Activated naive CD4-positive, alpha-beta T cell treated with anti-CD3 and anti-CD28 coated beads for 36 hours (primary cell): ENCODE results near the gene TMEM167B. TPM values are rescaled to one million over a fixed set of nuclear protein-coding genes. Genes with fewer than 3 reads are reported as not detected.
"Not testable (repeated sequence)": the region's sequence is repeated elsewhere in the genome, so short reads cannot be mapped to it uniquely, and the experiment has no call there.

Source experiments
- CTCF ChIA-PET: fragments of 350-600 bp; sonication (Branson Sonifier 250); formaldehyde crosslinking; loops from one replicate; lab custom pipeline; 2021; ENCODE audit warnings: antibody characterized with exemption; lab: Charles Lee
- DNase-seq: peaks from one replicate; pipeline ENCODE4 v3.0.0-alpha.2; 2020
- H3K27ac Mint-ChIP-seq: one replicate; pipeline ENCODE4 v1.8.0; 2021; ENCODE audit warnings: mild to moderate bottlenecking, mixed read lengths
- H3K27me3 Mint-ChIP-seq: one replicate; pipeline ENCODE4 v1.8.0; 2021; ENCODE audit warnings: low read depth, mixed read lengths
- H3K36me3 Mint-ChIP-seq: one replicate; pipeline ENCODE4 v1.8.0; 2021; ENCODE audit warnings: low read depth, mixed read lengths
- H3K4me1 Mint-ChIP-seq: one replicate; pipeline ENCODE4 v1.8.0; 2021; ENCODE audit warnings: low read depth, mixed read lengths
- H3K4me3 Mint-ChIP-seq: one replicate; pipeline ENCODE4 v1.8.0; 2021; ENCODE audit warnings: mild to moderate bottlenecking, moderate library complexity, mixed read lengths
- H3K9me3 Mint-ChIP-seq: one replicate; pipeline ENCODE4 v1.8.0; 2021; ENCODE audit warnings: mixed read lengths
- intact Hi-C: fragments of 100-400 bp; cut with micrococcal nuclease; formaldehyde crosslinking; loops from one replicate; pipeline ENCODE4 v1.15.1; 2023
- total RNA-seq, 2 experiments: library from RNA; stranded (reverse); gene quantifications; one replicate each; pipeline ENCODE4 v1.2.3, GENCODE V29; 2021

The TMEM167B gene
- total RNA-seq, result 10 to 100 TPM; 35.0 to 37.6 TPM

GRCh38 chr1:109090196-109091077, at the start of gene TMEM167B:
Gene TMEM167B, plus strand, starts transcription at chr1:109090764. Its CDS starts 109 bp downstream, at chr1:109090873.
- peak within 1 kb of the TSS; percentile 82 for H3K4me3 Mint-ChIP-seq
- CTCF ChIA-PET, result interaction anchor here (0.5 to 2.6 kb wide), 5 partner anchors 10 to 309 kb away, joined by 3 to 22 read pairs (median 4); partner anchors contain the start of gene SARS1

DNA sequence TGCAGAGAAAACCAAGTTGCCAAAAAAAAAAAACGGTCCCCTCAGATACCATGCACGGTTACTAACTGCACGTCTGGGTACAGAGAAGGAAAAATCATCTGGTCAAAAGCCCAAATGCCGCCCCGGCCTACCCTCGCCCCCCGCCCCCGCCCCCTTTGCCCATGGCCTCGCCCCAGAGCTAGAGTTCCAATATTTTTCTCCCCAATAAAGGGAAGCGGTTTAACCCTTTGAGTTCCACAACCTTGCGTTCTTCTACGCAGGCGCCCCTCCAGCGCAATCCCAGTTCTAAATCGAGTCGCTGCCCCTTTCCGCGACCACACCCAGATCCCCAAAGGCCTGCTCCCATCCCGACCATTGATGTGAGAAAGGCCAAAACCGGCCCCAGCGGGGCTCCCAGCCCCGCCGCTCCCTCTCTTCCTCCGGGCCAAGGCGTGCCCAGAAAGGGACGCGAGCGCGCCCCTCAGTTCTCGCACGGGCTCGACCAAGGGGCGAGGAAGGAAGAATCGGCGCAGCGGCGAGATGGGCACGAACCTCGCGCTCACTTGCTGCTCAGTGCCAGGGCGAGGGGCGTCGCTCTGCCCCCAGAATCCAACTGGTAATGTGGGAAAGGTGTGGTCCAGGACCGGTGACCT, 49.5 kb upstream of the TMEM167B start:
- Mint-ChIP-seq H3K4me3 (peak overlapping the region; percentile 73), H3K4me1 (peaks cover 12% of the 10 kb centered on the region), H3K27ac (no peak overlapping the region), H3K27me3 (no peaks in the 10 kb centered on the region), H3K36me3 (no peaks in the 10 kb centered on the region), H3K9me3 (no peaks in the 10 kb centered on the region)
- intact Hi-C loops, result loop anchor here (5.0 kb wide), 3 partner anchors 214 to 349 kb away; partner anchors contain the start of genes PRPF38B and PSRC1
- peak; percentile 34 for DNase-seq
- CTCF ChIA-PET, result no interaction called here

More at GRCh38 chr1:109090196-109091077, at the start of gene TMEM167B:
- Mint-ChIP-seq H3K9me3 (no peaks in the 10 kb centered on the region), H3K27me3 (no peaks in the 10 kb centered on the region), H3K27ac (peak within 1 kb of the TSS; percentile 87), H3K36me3 (peaks cover 13% of the 10 kb centered on the region), H3K4me1 (peaks cover 29% of the 10 kb centered on the region)
- peak; percentile 95 for DNase-seq
- intact Hi-C loops, result loop anchor here (1.0 to 5.0 kb wide), 15 partner anchors 10 to 1248 kb away; partner anchors contain the start of genes AMIGO1, CLCC1, GPSM2 and HENMT1

GRCh38 chr1:109041621-109042468, 48.7 kb upstream of the TMEM167B start, which contains the start of gene WDR47:
Gene WDR47, minus strand, starts transcription at chr1:109042102. Its CDS starts 18,590 bp downstream, at chr1:109023512.
- DNase-seq, result peak; percentile 97
- H3K9me3 Mint-ChIP-seq, result no peaks in the 10 kb centered on the region
- peak within 1 kb of the TSS; percentile 6 for H3K27ac Mint-ChIP-seq
- intact Hi-C loops, result loop anchor here (1.0 to 5.0 kb wide), 11 partner anchors 33 to 350 kb away; partner anchors contain the start of genes CLCC1, GPSM2, PRPF38B and PSRC1
- H3K4me3 Mint-ChIP-seq, result peak within 1 kb of the TSS; percentile 73
- CTCF ChIA-PET, result interaction anchor here (0.6 to 0.8 kb wide), 3 partner anchors 71 to 690 kb away, joined by 3 to 6 read pairs (median 3); no protein-coding TSS in a partner anchor
- peaks cover 12% of the 10 kb centered on the region for H3K4me1 Mint-ChIP-seq
- no peaks in the 10 kb centered on the region for H3K36me3 Mint-ChIP-seq
- H3K27me3 Mint-ChIP-seq, result no peaks in the 10 kb centered on the region

- H3K9me3 Mint-ChIP-seq, result no peaks in the 10 kb centered on the region
- H3K36me3 Mint-ChIP-seq, result no peaks in the 10 kb centered on the region
- intact Hi-C loops, result no loop called here
- H3K27me3 Mint-ChIP-seq, result peaks cover 5% of the 10 kb centered on the region
- H3K4me1 Mint-ChIP-seq, result peaks cover 5% of the 10 kb centered on the region
- no peak overlapping the region for H3K4me3 Mint-ChIP-seq
- no peak overlapping the region for H3K27ac Mint-ChIP-seq
- DNase-seq, result no peak
- CTCF ChIA-PET, result interaction anchor here (0.6 kb wide), 1 partner anchor 216 kb away, joined by 4 read pairs; no protein-coding TSS in a partner anchor
Measured at GRCh38 chr1:109045595-109045994, 45.0 kb upstream of the TMEM167B start.

- Mint-ChIP-seq H3K4me3 (no peak overlapping the region), H3K27me3 (peaks cover 5% of the 10 kb centered on the region), H3K4me1 (peaks cover 2% of the 10 kb centered on the region), H3K36me3 (no peaks in the 10 kb centered on the region), H3K9me3 (no peaks in the 10 kb centered on the region), H3K27ac (no peak overlapping the region)
- no peak for DNase-seq
- CTCF ChIA-PET, result interaction anchor here (0.9 kb wide), 1 partner anchor 213 kb away, joined by 7 read pairs; no protein-coding TSS in a partner anchor
- intact Hi-C loops, result no loop called here
Measured at GRCh38 chr1:109046671-109047070, 43.9 kb upstream of the TMEM167B start.

DNA sequence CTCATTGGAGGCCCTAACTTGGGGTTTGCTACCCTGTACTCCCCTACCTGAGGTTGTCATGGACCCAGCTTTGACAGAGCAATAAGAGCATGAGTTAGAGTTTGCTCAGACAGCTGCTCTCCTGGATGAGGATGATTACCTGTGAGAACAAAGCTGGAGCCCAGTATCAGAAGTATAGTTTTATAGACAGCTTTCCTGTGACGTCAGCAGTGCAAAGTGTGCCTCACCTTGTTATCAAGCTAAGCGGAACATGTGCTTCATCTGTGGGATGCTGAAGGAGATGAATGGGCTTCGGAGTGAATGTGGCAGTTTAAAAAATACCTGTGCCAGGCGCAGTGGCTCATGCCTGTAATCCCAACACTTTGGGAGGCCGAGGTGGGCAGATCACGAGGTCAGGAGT, 43.2 kb upstream of the TMEM167B start:
- Mint-ChIP-seq H3K27me3 (peaks cover 5% of the 10 kb centered on the region), H3K4me3 (no peak overlapping the region), H3K36me3 (no peaks in the 10 kb centered on the region), H3K27ac (no peak overlapping the region), H3K9me3 (no peaks in the 10 kb centered on the region), H3K4me1 (peaks cover 2% of the 10 kb centered on the region)
- CTCF ChIA-PET, result interaction anchor here (0.7 to 0.9 kb wide), 2 partner anchors 96 to 214 kb away, joined by 3 to 7 read pairs; no protein-coding TSS in a partner anchor
- intact Hi-C loops, result no loop called here
- DNase-seq, result no peak

- peaks cover 5% of the 10 kb centered on the region for H3K27me3 Mint-ChIP-seq
- H3K27ac Mint-ChIP-seq, result no peak overlapping the region
- H3K36me3 Mint-ChIP-seq, result no peaks in the 10 kb centered on the region
- no peak for DNase-seq
- H3K4me3 Mint-ChIP-seq, result no peak overlapping the region
- CTCF ChIA-PET, result interaction anchor here (0.7 kb wide), 1 partner anchor 97 kb away, joined by 3 read pairs; no protein-coding TSS in a partner anchor
- no peaks in the 10 kb centered on the region for H3K4me1 Mint-ChIP-seq
- H3K9me3 Mint-ChIP-seq, result no peaks in the 10 kb centered on the region
- intact Hi-C loops, result no loop called here
Measured at GRCh38 chr1:109048335-109048734, 42.2 kb upstream of the TMEM167B start.

DNA sequence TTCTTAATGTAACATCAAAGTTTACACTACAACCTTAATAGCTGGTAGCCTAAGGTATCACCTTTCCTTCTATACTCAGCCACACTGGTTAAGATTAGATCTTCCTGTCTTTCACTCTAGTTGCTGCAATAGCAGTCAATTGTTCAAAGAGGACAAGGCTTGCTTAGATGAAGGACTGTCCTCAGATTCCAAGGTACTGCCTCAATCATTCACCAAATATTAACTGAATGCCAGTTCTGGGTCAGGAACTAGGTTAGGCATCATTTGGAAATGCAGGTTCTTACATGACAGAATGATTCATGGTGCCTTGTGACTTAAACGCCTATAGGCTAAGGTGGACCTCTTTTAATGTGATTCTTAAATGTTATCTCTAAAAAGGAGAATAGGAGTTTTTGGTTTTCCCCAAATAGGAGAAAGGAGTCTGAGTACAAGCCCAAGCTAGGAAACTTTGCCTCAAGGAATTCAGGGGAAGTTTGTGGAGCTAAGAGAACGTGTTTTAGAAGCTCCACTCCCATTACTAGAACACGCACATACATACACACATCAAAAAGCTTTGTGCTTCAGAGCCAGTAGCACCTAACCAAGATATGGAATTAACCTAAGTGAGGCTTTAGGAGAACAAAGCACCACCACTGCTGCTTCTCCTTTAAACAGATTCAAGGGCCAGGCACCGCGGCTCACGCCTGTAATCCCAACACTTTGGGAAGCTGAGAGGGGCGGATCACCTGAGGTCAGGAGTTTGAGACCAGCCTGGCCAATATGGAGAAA, 40.2 kb upstream of the TMEM167B start:
- no peak for DNase-seq
- no peak overlapping the region for H3K27ac Mint-ChIP-seq
- H3K9me3 Mint-ChIP-seq, result no peaks in the 10 kb centered on the region
- no peak overlapping the region for H3K4me3 Mint-ChIP-seq
- intact Hi-C loops, result no loop called here
- no peaks in the 10 kb centered on the region for H3K36me3 Mint-ChIP-seq
- H3K27me3 Mint-ChIP-seq, result peaks cover 5% of the 10 kb centered on the region
- no peaks in the 10 kb centered on the region for H3K4me1 Mint-ChIP-seq
- CTCF ChIA-PET, result interaction anchor here (1.0 kb wide), 1 partner anchor 22 kb away, joined by 3 read pairs; no protein-coding TSS in a partner anchor

- H3K27ac Mint-ChIP-seq, H3K27me3 Mint-ChIP-seq, H3K36me3 Mint-ChIP-seq, H3K4me1 Mint-ChIP-seq, intact Hi-C loops, H3K9me3 Mint-ChIP-seq, H3K4me3 Mint-ChIP-seq, DNase-seq: not testable (repeated sequence)
- CTCF ChIA-PET, result interaction anchor here (0.6 kb wide), 1 partner anchor 10 kb away, joined by 3 read pairs; no protein-coding TSS in a partner anchor
Measured at GRCh38 chr1:109052145-109052544, 38.4 kb upstream of the TMEM167B start.

DNA sequence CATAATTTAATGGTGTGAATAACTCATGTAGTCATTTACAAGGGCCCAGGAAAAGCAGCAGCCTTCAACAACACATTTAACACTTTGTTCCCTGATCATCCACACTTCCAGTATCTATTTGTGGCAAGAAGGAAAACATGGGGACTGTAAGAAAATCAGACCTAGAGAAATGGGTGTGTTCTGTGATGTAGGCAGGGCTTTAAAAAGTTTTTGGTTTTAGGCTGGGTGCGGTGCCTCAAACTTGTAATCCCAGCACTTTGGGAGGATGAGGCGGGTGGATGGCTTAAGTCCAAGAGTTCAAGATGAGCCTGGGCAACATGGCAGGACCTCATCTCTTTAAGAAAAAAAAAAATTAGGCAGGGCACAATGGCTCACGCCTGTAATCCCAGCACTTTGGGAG, 34.5 kb upstream of the TMEM167B start:
- intact Hi-C loops, result no loop called here
- no peak for DNase-seq
- Mint-ChIP-seq H3K4me1 (no peaks in the 10 kb centered on the region), H3K36me3 (no peaks in the 10 kb centered on the region), H3K9me3 (no peaks in the 10 kb centered on the region), H3K27ac (no peak overlapping the region), H3K27me3 (no peaks in the 10 kb centered on the region), H3K4me3 (no peak overlapping the region)
- CTCF ChIA-PET, result no interaction called here

- CTCF ChIA-PET, result interaction anchor here (0.6 kb wide), 1 partner anchor 215 kb away, joined by 3 read pairs; no protein-coding TSS in a partner anchor
- no peaks in the 10 kb centered on the region for H3K9me3 Mint-ChIP-seq
- no peaks in the 10 kb centered on the region for H3K4me1 Mint-ChIP-seq
- no peak overlapping the region for H3K4me3 Mint-ChIP-seq
- intact Hi-C loops, result no loop called here
- no peaks in the 10 kb centered on the region for H3K36me3 Mint-ChIP-seq
- DNase-seq, result no peak
- no peak overlapping the region for H3K27ac Mint-ChIP-seq
- H3K27me3 Mint-ChIP-seq, result no peaks in the 10 kb centered on the region
Measured at GRCh38 chr1:109059026-109059425, 31.5 kb upstream of the TMEM167B start.
